ENCODE data around the gene PRRG4.

Gene PRRG4

GRCh38 chr11:32890843-32891656 lies 61.3 kb downstream of the PRRG4 start:
- no peaks in the 10 kb centered on the region for H3K36me3 ChIP-seq (ENCODE audit: control insufficient read depth in 2 of 2, insufficient read depth in 2 of 2, low read length in 2 of 2)
- H3K27me3 ChIP-seq (ENCODE audit: control insufficient read depth in 2 of 2, insufficient read depth in 2 of 2, low read length in 2 of 2) = no peaks in the 10 kb centered on the region
- no peak overlapping the region for H3K9ac ChIP-seq (ENCODE audit: low read depth in 1 of 2, low read length in 2 of 2)
- peaks cover 12 to 13% of the 10 kb centered on the region in 2 donors for H3K4me1 ChIP-seq (ENCODE audit: control insufficient read depth in 2 of 2, insufficient read depth in 2 of 2, low read length in 2 of 2)
- no peak overlapping the region for H3K27ac ChIP-seq (ENCODE audit: low read depth in 2 of 2, low read length in 2 of 2)
- no peaks in the 10 kb centered on the region for H3K9me3 ChIP-seq (ENCODE audit: control insufficient read depth in 2 of 2, low read length in 2 of 2)
- peak overlapping the region in 1 of 2 donors; percentile 91 for H3K4me3 ChIP-seq (ENCODE audit: low read length in 2 of 2)

GRCh38 chr11:32891657-32892354 lies 62.1 kb downstream of the PRRG4 start:
- peak overlapping the region; percentile 84 to 88 for H3K9ac ChIP-seq (ENCODE audit: low read depth in 1 of 2, low read length in 2 of 2)
- H3K36me3 ChIP-seq (ENCODE audit: control insufficient read depth in 2 of 2, insufficient read depth in 2 of 2, low read length in 2 of 2) = no peaks in the 10 kb centered on the region
- H3K27me3 ChIP-seq (ENCODE audit: control insufficient read depth in 2 of 2, insufficient read depth in 2 of 2, low read length in 2 of 2) = no peaks in the 10 kb centered on the region
- peak overlapping the region; percentile 78 to 89 for H3K27ac ChIP-seq (ENCODE audit: low read depth in 2 of 2, low read length in 2 of 2)
- H3K4me1 ChIP-seq (ENCODE audit: control insufficient read depth in 2 of 2, insufficient read depth in 2 of 2, low read length in 2 of 2) = peaks cover 12 to 13% of the 10 kb centered on the region in 2 donors
- H3K4me3 ChIP-seq (ENCODE audit: low read length in 2 of 2) = peak overlapping the region; percentile 87 to 91
- H3K9me3 ChIP-seq (ENCODE audit: control insufficient read depth in 2 of 2, low read length in 2 of 2) = no peaks in the 10 kb centered on the region

GRCh38 chr11:32892355-32893092 lies 62.8 kb downstream of the PRRG4 start, which contains the start of gene QSER1:
QSER1 (plus strand) TSS chr11:32892811; CDS start chr11:32893126, 315 bp downstream.
- peak within 1 kb of the TSS; percentile 78 to 89 for H3K27ac ChIP-seq (ENCODE audit: low read depth in 2 of 2, low read length in 2 of 2)
- H3K36me3 ChIP-seq (ENCODE audit: control insufficient read depth in 2 of 2, insufficient read depth in 2 of 2, low read length in 2 of 2) = no peaks in the 10 kb centered on the region
- H3K4me1 ChIP-seq (ENCODE audit: control insufficient read depth in 2 of 2, insufficient read depth in 2 of 2, low read length in 2 of 2) = peaks cover 12 to 13% of the 10 kb centered on the region in 2 donors
- peak within 1 kb of the TSS; percentile 84 to 88 for H3K9ac ChIP-seq (ENCODE audit: low read depth in 1 of 2, low read length in 2 of 2)
- H3K4me3 ChIP-seq (ENCODE audit: low read length in 2 of 2) = peak within 1 kb of the TSS; percentile 87 to 91
- no peaks in the 10 kb centered on the region for H3K27me3 ChIP-seq (ENCODE audit: control insufficient read depth in 2 of 2, insufficient read depth in 2 of 2, low read length in 2 of 2)
- H3K9me3 ChIP-seq (ENCODE audit: control insufficient read depth in 2 of 2, low read length in 2 of 2) = no peaks in the 10 kb centered on the region

GRCh38 chr11:32893093-32893342 lies 63.3 kb downstream of the PRRG4 start:
- Histone ChIP-seq H3K9me3 (ENCODE audit: control insufficient read depth in 2 of 2, low read length in 2 of 2) (no peaks in the 10 kb centered on the region), H3K36me3 (ENCODE audit: control insufficient read depth in 2 of 2, insufficient read depth in 2 of 2, low read length in 2 of 2) (no peaks in the 10 kb centered on the region), H3K27ac (ENCODE audit: low read depth in 2 of 2, low read length in 2 of 2) (peak overlapping the region; percentile 74 to 84), H3K4me1 (ENCODE audit: control insufficient read depth in 2 of 2, insufficient read depth in 2 of 2, low read length in 2 of 2) (peaks cover 12 to 13% of the 10 kb centered on the region in 2 donors), H3K9ac (ENCODE audit: low read depth in 1 of 2, low read length in 2 of 2) (peak overlapping the region; percentile 82 to 85), H3K27me3 (ENCODE audit: control insufficient read depth in 2 of 2, insufficient read depth in 2 of 2, low read length in 2 of 2) (no peaks in the 10 kb centered on the region), H3K4me3 (ENCODE audit: low read length in 2 of 2) (peak overlapping the region; percentile 82 to 87)

GRCh38 chr11:32893343-32894148 lies 63.8 kb downstream of the PRRG4 start:
- H3K4me1 ChIP-seq (ENCODE audit: control insufficient read depth in 2 of 2, insufficient read depth in 2 of 2, low read length in 2 of 2) = peaks cover 12 to 13% of the 10 kb centered on the region in 2 donors
- peak overlapping the region; percentile 82 to 85 for H3K9ac ChIP-seq (ENCODE audit: low read depth in 1 of 2, low read length in 2 of 2)
- no peaks in the 10 kb centered on the region for H3K9me3 ChIP-seq (ENCODE audit: control insufficient read depth in 2 of 2, low read length in 2 of 2)
- peak overlapping the region; percentile 82 to 87 for H3K4me3 ChIP-seq (ENCODE audit: low read length in 2 of 2)
- H3K36me3 ChIP-seq (ENCODE audit: control insufficient read depth in 2 of 2, insufficient read depth in 2 of 2, low read length in 2 of 2) = no peaks in the 10 kb centered on the region
- peak overlapping the region; percentile 74 to 84 for H3K27ac ChIP-seq (ENCODE audit: low read depth in 2 of 2, low read length in 2 of 2)
- no peaks in the 10 kb centered on the region for H3K27me3 ChIP-seq (ENCODE audit: control insufficient read depth in 2 of 2, insufficient read depth in 2 of 2, low read length in 2 of 2)

GRCh38 chr11:32894149-32894827 lies 64.6 kb downstream of the PRRG4 start:
- peak overlapping the region; percentile 74 to 84 for H3K27ac ChIP-seq (ENCODE audit: low read depth in 2 of 2, low read length in 2 of 2)
- H3K36me3 ChIP-seq (ENCODE audit: control insufficient read depth in 2 of 2, insufficient read depth in 2 of 2, low read length in 2 of 2) = no peaks in the 10 kb centered on the region
- H3K9me3 ChIP-seq (ENCODE audit: control insufficient read depth in 2 of 2, low read length in 2 of 2) = no peaks in the 10 kb centered on the region
- H3K4me1 ChIP-seq (ENCODE audit: control insufficient read depth in 2 of 2, insufficient read depth in 2 of 2, low read length in 2 of 2) = peaks cover 12 to 13% of the 10 kb centered on the region in 2 donors
- H3K9ac ChIP-seq (ENCODE audit: low read depth in 1 of 2, low read length in 2 of 2) = peak overlapping the region; percentile 82 to 85
- H3K4me3 ChIP-seq (ENCODE audit: low read length in 2 of 2) = peak overlapping the region; percentile 82 to 87
- no peaks in the 10 kb centered on the region for H3K27me3 ChIP-seq (ENCODE audit: control insufficient read depth in 2 of 2, insufficient read depth in 2 of 2, low read length in 2 of 2)

GRCh38 chr11:32894921-32895320 lies 65.2 kb downstream of the PRRG4 start:
- Histone ChIP-seq H3K4me3 (ENCODE audit: low read length in 2 of 2) (no peak overlapping the region), H3K27ac (ENCODE audit: low read depth in 2 of 2, low read length in 2 of 2) (peak overlapping the region in 1 of 2 donors; percentile 74), H3K9ac (ENCODE audit: low read depth in 1 of 2, low read length in 2 of 2) (no peak overlapping the region)

GRCh38 chr11:32895471-32895870 lies 65.7 kb downstream of the PRRG4 start:
- Histone ChIP-seq H3K4me3 (ENCODE audit: low read length in 2 of 2) (no peak overlapping the region), H3K9me3 (ENCODE audit: control insufficient read depth in 2 of 2, low read length in 2 of 2) (no peaks in the 10 kb centered on the region), H3K36me3 (ENCODE audit: control insufficient read depth in 2 of 2, insufficient read depth in 2 of 2, low read length in 2 of 2) (no peaks in the 10 kb centered on the region), H3K27me3 (ENCODE audit: control insufficient read depth in 2 of 2, insufficient read depth in 2 of 2, low read length in 2 of 2) (no peaks in the 10 kb centered on the region), H3K9ac (ENCODE audit: low read depth in 1 of 2, low read length in 2 of 2) (no peak overlapping the region), H3K27ac (ENCODE audit: low read depth in 2 of 2, low read length in 2 of 2) (no peak overlapping the region), H3K4me1 (ENCODE audit: control insufficient read depth in 2 of 2, insufficient read depth in 2 of 2, low read length in 2 of 2) (peaks cover 12 to 13% of the 10 kb centered on the region in 2 donors)

More at GRCh38 chr11:32894921-32895320, 65.2 kb downstream of the PRRG4 start:
- Histone ChIP-seq H3K9me3 (ENCODE audit: control insufficient read depth in 2 of 2, low read length in 2 of 2) (no peaks in the 10 kb centered on the region), H3K27me3 (ENCODE audit: control insufficient read depth in 2 of 2, insufficient read depth in 2 of 2, low read length in 2 of 2) (no peaks in the 10 kb centered on the region), H3K36me3 (ENCODE audit: control insufficient read depth in 2 of 2, insufficient read depth in 2 of 2, low read length in 2 of 2) (no peaks in the 10 kb centered on the region), H3K4me1 (ENCODE audit: control insufficient read depth in 2 of 2, insufficient read depth in 2 of 2, low read length in 2 of 2) (peaks cover 12 to 13% of the 10 kb centered on the region in 2 donors)

- Histone ChIP-seq H3K4me1 (ENCODE audit: control insufficient read depth in 2 of 2, insufficient read depth in 2 of 2, low read length in 2 of 2) (peaks cover 1 to 4% of the 10 kb centered on the region in 2 donors), H3K9me3 (ENCODE audit: control insufficient read depth in 2 of 2, low read length in 2 of 2) (no peaks in the 10 kb centered on the region), H3K36me3 (ENCODE audit: control insufficient read depth in 2 of 2, insufficient read depth in 2 of 2, low read length in 2 of 2) (no peaks in the 10 kb centered on the region), H3K27me3 (ENCODE audit: control insufficient read depth in 2 of 2, insufficient read depth in 2 of 2, low read length in 2 of 2) (no peaks in the 10 kb centered on the region), H3K27ac (ENCODE audit: low read depth in 2 of 2, low read length in 2 of 2) (no peak overlapping the region), H3K9ac (ENCODE audit: low read depth in 1 of 2, low read length in 2 of 2) (no peak overlapping the region), H3K4me3 (ENCODE audit: low read length in 2 of 2) (no peak overlapping the region)
Measured at GRCh38 chr11:32897103-32897502, 67.4 kb downstream of the PRRG4 start.
